HepG2 (cell line): Measurements from ENCODE around the gene ACAA2. TPM values are rescaled to one million over a fixed set of nuclear protein-coding genes. Genes with fewer than 3 reads are reported as not detected.
A peak's percentile ranks its signal among the peaks of the same experiment; 100 is the strongest.

Experiments used
- AGO1 ChIP-seq: fragments of 200-400 bp; formaldehyde crosslinking; IDR thresholded peaks from 2 replicates; pipeline ENCODE4 v1.6.1; 2017; ENCODE audit warnings: mild to moderate bottlenecking, low read depth, low read length, moderate library complexity; ENCODE audit not compliant: poor library complexity, severe bottlenecking
- FOXK1 ChIP-seq: sonication (generic); formaldehyde crosslinking; IDR thresholded peaks from 2 replicates; pipeline ENCODE4 v1.4.0; 2020; ENCODE audit warnings: low read depth, missing genetic modification reagents, borderline replicate concordance
- FOXP1 ChIP-seq, 2 experiments: fragments of 450-650 bp in 1 of 2; IDR thresholded peaks; 2 replicates each; pipeline ENCODE4 v1.6.1; 2017 to 2018; ENCODE audit warnings: antibody characterized with exemption in 1 of 2
- JUNB ChIP-seq: sonication (generic); formaldehyde crosslinking; IDR thresholded peaks from 2 replicates; pipeline ENCODE4 v1.8.0; 2022; ENCODE audit warnings: missing genetic modification reagents, mild to moderate bottlenecking, borderline replicate concordance
- JUND ChIP-seq: sonication (generic); formaldehyde crosslinking; IDR thresholded peaks from 2 replicates; pipeline ENCODE4 v1.8.0; 2022; ENCODE audit warnings: mild to moderate bottlenecking, missing genetic modification reagents
- LCORL ChIP-seq, 2 experiments: fragments of 450-650 bp in 1 of 2; sonication (generic) in 1 of 2; formaldehyde crosslinking in 1 of 2; IDR thresholded peaks; 2 replicates each; pipeline versions ENCODE4 v1.5.0 to v1.6.1; 2017 to 2020; ENCODE audit warnings: antibody characterized with exemption in 1 of 2, missing genetic modification reagents in 1 of 2
- MBD4 ChIP-seq: IDR thresholded peaks from 2 replicates; pipeline ENCODE4 v1.6.1; 2012; ENCODE audit warnings: low read length, inconsistent platforms, borderline replicate concordance
- NCOA5 ChIP-seq: sonication (generic); formaldehyde crosslinking; IDR thresholded peaks from 2 replicates; pipeline ENCODE4 v1.4.0; 2020; ENCODE audit warnings: missing genetic modification reagents
- NFIC ChIP-seq: IDR thresholded peaks from 2 replicates; pipeline ENCODE4 v1.6.1; 2012; ENCODE audit warnings: mild to moderate bottlenecking, low read length, inconsistent platforms
- SCMH1 ChIP-seq: sonication (generic); formaldehyde crosslinking; IDR thresholded peaks from 2 replicates; pipeline ENCODE4 v1.9.0; 2021; ENCODE audit warnings: missing genetic modification reagents, mild to moderate bottlenecking, borderline replicate concordance
- SOX6 ChIP-seq, 2 experiments: fragments of 450-650 bp in 1 of 2; sonication (generic) in 1 of 2; formaldehyde crosslinking in 1 of 2; IDR thresholded peaks; 2 replicates each; pipeline versions ENCODE4 v1.4.0 to v1.6.1; 2017 to 2020; ENCODE audit warnings: antibody characterized with exemption in 1 of 2, mild to moderate bottlenecking in 1 of 2, missing genetic modification reagents in 1 of 2
- TCF7L2 ChIP-seq: IDR thresholded peaks from 2 replicates; pipeline ENCODE4 v1.6.1; 2011; ENCODE audit warnings: mild to moderate bottlenecking, low read depth, low read length, moderate library complexity
- TRIM24 ChIP-seq: sonication (generic); formaldehyde crosslinking; IDR thresholded peaks from 2 replicates; pipeline ENCODE4 v1.8.0; 2022; ENCODE audit warnings: mild to moderate bottlenecking, missing genetic modification reagents
- ZNF124 ChIP-seq: sonication (generic); formaldehyde crosslinking; IDR thresholded peaks from 2 replicates; pipeline ENCODE4 v1.4.0; 2020; ENCODE audit warnings: missing genetic modification reagents
- ZNF557 ChIP-seq: sonication (generic); formaldehyde crosslinking; IDR thresholded peaks from 2 replicates; pipeline ENCODE4 v1.4.0; 2020; ENCODE audit warnings: missing genetic modification reagents
- ZNF674 ChIP-seq: sonication (generic); formaldehyde crosslinking; IDR thresholded peaks from 2 replicates; pipeline ENCODE4 v1.5.0; 2020; ENCODE audit warnings: low read depth, mild to moderate bottlenecking, missing genetic modification reagents
- ZSCAN22 ChIP-seq: sonication (generic); formaldehyde crosslinking; IDR thresholded peaks from 2 replicates; pipeline ENCODE4 v1.4.0; 2020; ENCODE audit warnings: mild to moderate bottlenecking, missing genetic modification reagents
- ZSCAN25 ChIP-seq: sonication (generic); formaldehyde crosslinking; IDR thresholded peaks from 2 replicates; pipeline ENCODE4 v1.8.0; 2022; ENCODE audit warnings: mild to moderate bottlenecking, missing genetic modification reagents
- polyA plus RNA-seq, 8 experiments: library from polyadenylated mRNA; depleted of rRNA in 3 of 8; stranded (reverse) in 7 of 8; unstranded in 1 of 8; fragments of >200 nt; fragmentation: Illumina TruSeq in 4 of 8; extraction: Trizol in 4 of 8; gene quantifications; 2 replicates each; pipeline versions ENCODE4 v1.2.1 to v1.2.3, GENCODE V29; 2011 to 2016; ENCODE audit warnings: low read depth in 4 of 8, missing spikeins in 1 of 8, mixed read lengths in 1 of 8; ENCODE audit not compliant: insufficient read depth in 1 of 8
- total RNA-seq, 5 experiments: library from RNA; depleted of rRNA; stranded (reverse); fragments of >200 nt; fragmentation: Illumina TruSeq; extraction: Trizol; gene quantifications; 2 replicates each; pipeline ENCODE4 v1.2.3, GENCODE V29; 2016; ENCODE audit warnings: low read depth in 1 of 5
- TF ChIP-seq, protein P1 (sequence below): sonication (generic); formaldehyde crosslinking; IDR thresholded peaks from 2 replicates; pipeline ENCODE4 v1.4.0; 2020; ENCODE audit warnings: missing genetic modification reagents, borderline replicate concordance
- TF ChIP-seq, protein P2 (sequence below): sonication (generic); formaldehyde crosslinking; conservative IDR thresholded peaks from 2 replicates; pipeline ENCODE4 v1.4.0; 2020; ENCODE audit warnings: mild to moderate bottlenecking, missing genetic modification reagents, moderate library complexity
- TF ChIP-seq, protein P3 (sequence below): sonication (generic); formaldehyde crosslinking; IDR thresholded peaks from 2 replicates; pipeline ENCODE4 v1.4.0; 2020; ENCODE audit warnings: missing genetic modification reagents

Gene ACAA2
- total and polyA plus RNA-seq, 2 of the 13 experiments (the other 11 are each of a cell fraction or from before 2014, with no cell fraction given), result 51.6 to 182 TPM

DNA sequence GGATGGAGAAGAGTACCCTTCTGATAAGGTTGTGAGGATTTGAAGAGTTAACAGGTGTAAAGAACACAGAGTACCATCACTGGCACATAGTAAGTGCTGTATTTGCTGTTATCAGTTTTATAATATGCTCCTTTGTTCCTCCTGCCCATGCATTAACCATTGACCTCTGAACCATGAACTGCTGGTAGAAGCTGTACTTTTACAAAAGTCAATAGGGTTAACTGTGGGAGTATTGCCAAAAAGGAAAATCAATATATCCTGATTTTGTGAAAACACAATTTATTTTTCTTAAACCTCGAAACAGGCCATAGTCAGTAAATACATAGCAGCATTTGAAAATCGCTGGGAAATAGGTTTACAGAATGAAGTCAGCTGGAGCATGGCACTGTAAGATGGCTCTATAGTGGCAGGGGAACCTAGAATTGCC, 18.9 kb upstream of the ACAA2 start (continued):
- TF ChIP-seq, protein P1, sequence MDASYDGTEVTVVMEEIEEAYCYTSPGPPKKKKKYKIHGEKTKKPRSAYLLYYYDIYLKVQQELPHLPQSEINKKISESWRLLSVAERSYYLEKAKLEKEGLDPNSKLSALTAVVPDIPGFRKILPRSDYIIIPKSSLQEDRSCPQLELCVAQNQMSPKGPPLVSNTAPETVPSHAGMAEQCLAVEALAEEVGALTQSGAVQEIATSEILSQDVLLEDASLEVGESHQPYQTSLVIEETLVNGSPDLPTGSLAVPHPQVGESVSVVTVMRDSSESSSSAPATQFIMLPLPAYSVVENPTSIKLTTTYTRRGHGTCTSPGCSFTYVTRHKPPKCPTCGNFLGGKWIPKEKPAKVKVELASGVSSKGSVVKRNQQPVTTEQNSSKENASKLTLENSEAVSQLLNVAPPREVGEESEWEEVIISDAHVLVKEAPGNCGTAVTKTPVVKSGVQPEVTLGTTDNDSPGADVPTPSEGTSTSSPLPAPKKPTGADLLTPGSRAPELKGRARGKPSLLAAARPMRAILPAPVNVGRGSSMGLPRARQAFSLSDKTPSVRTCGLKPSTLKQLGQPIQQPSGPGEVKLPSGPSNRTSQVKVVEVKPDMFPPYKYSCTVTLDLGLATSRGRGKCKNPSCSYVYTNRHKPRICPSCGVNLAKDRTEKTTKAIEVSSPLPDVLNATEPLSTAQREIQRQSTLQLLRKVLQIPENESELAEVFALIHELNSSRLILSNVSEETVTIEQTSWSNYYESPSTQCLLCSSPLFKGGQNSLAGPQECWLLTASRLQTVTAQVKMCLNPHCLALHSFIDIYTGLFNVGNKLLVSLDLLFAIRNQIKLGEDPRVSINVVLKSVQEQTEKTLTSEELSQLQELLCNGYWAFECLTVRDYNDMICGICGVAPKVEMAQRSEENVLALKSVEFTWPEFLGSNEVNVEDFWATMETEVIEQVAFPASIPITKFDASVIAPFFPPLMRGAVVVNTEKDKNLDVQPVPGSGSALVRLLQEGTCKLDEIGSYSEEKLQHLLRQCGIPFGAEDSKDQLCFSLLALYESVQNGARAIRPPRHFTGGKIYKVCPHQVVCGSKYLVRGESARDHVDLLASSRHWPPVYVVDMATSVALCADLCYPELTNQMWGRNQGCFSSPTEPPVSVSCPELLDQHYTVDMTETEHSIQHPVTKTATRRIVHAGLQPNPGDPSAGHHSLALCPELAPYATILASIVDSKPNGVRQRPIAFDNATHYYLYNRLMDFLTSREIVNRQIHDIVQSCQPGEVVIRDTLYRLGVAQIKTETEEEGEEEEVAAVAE, result no peak
- TF ChIP-seq TCF7L2, result no peak; the same call in 1 of the 2 replicates
- no peak for TF ChIP-seq ZNF557 (CRISPR knock-in tag)
- TF ChIP-seq NFIC, result peak; percentile 96
- TF ChIP-seq AGO1, result no peak
- TF ChIP-seq SCMH1 (CRISPR knock-in tag), result no peak
- peak; percentile 69; the same call in 1 of the 2 replicates for TF ChIP-seq ZNF124 (CRISPR knock-in tag)
- peak; percentile 23; the same call in 1 of the 2 replicates for TF ChIP-seq FOXK1 (CRISPR knock-in tag)
- TF ChIP-seq ZSCAN22 (CRISPR knock-in tag), result no peak
- TF ChIP-seq NCOA5 (CRISPR knock-in tag), result no peak
- TF ChIP-seq FOXP1 (IDR thresholded peaks at IDR 0.05), result no peak
- TF ChIP-seq FOXP1 (CRISPR knock-in tag; IDR thresholded peaks at IDR 0.05), result peak; percentile 72
- no peak for TF ChIP-seq ZNF674 (CRISPR knock-in tag)
- TF ChIP-seq TRIM24 (CRISPR knock-in tag), result no peak
- TF ChIP-seq MBD4, result 0 out of 2 replicates have a peak, but pooled peaks have one; percentile 65
- TF ChIP-seq JUNB (CRISPR knock-in tag), result 0 out of 2 replicates have a peak, but pooled peaks have one; percentile 35
- TF ChIP-seq, protein P2, sequence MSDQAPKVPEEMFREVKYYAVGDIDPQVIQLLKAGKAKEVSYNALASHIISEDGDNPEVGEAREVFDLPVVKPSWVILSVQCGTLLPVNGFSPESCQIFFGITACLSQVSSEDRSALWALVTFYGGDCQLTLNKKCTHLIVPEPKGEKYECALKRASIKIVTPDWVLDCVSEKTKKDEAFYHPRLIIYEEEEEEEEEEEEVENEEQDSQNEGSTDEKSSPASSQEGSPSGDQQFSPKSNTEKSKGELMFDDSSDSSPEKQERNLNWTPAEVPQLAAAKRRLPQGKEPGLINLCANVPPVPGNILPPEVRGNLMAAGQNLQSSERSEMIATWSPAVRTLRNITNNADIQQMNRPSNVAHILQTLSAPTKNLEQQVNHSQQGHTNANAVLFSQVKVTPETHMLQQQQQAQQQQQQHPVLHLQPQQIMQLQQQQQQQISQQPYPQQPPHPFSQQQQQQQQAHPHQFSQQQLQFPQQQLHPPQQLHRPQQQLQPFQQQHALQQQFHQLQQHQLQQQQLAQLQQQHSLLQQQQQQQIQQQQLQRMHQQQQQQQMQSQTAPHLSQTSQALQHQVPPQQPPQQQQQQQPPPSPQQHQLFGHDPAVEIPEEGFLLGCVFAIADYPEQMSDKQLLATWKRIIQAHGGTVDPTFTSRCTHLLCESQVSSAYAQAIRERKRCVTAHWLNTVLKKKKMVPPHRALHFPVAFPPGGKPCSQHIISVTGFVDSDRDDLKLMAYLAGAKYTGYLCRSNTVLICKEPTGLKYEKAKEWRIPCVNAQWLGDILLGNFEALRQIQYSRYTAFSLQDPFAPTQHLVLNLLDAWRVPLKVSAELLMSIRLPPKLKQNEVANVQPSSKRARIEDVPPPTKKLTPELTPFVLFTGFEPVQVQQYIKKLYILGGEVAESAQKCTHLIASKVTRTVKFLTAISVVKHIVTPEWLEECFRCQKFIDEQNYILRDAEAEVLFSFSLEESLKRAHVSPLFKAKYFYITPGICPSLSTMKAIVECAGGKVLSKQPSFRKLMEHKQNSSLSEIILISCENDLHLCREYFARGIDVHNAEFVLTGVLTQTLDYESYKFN, result peak; percentile 95
- TF ChIP-seq, protein P3, sequence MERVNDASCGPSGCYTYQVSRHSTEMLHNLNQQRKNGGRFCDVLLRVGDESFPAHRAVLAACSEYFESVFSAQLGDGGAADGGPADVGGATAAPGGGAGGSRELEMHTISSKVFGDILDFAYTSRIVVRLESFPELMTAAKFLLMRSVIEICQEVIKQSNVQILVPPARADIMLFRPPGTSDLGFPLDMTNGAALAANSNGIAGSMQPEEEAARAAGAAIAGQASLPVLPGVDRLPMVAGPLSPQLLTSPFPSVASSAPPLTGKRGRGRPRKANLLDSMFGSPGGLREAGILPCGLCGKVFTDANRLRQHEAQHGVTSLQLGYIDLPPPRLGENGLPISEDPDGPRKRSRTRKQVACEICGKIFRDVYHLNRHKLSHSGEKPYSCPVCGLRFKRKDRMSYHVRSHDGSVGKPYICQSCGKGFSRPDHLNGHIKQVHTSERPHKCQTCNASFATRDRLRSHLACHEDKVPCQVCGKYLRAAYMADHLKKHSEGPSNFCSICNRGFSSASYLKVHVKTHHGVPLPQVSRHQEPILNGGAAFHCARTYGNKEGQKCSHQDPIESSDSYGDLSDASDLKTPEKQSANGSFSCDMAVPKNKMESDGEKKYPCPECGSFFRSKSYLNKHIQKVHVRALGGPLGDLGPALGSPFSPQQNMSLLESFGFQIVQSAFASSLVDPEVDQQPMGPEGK, result 0 out of 2 replicates have a peak, but pooled peaks have one; percentile 15
- TF ChIP-seq JUND, result 0 out of 2 replicates have a peak, but pooled peaks have one; percentile 25
- no peak for TF ChIP-seq ZSCAN25 (CRISPR knock-in tag)
- peak; percentile 55 for TF ChIP-seq LCORL (IDR thresholded peaks at IDR 0.05)
- TF ChIP-seq LCORL (CRISPR knock-in tag; IDR thresholded peaks at IDR 0.05), result peak; percentile 88
- no peak for TF ChIP-seq SOX6 (IDR thresholded peaks at IDR 0.05)
- peak; percentile 95 for TF ChIP-seq SOX6 (CRISPR knock-in tag; IDR thresholded peaks at IDR 0.05)
